GM20431 (cell line): ENCODE data around the gene NES.

Source experiments
- in situ Hi-C: fragments of 300-500 bp; cut with MseI, MboI; formaldehyde crosslinking; loops from one replicate; pipeline ENCODE4 v1.15.0; 2020; ENCODE audit warnings: low sequenced_read_pairs; ENCODE audit not compliant: unreplicated experiment

Gene NES

GRCh38 chr1:156676820-156677615, at the start of gene NES:
Gene NES (minus strand): TSS chr1:156677407. CDS start chr1:156677264, 143 bp downstream.
- in situ Hi-C loops: no loop called here

- in situ Hi-C loops: no loop called here
Measured at GRCh38 chr1:156726549-156727226, 49.5 kb upstream of the NES start.

GRCh38 chr1:156725683-156726280, 48.6 kb upstream of the NES start:
- in situ Hi-C loops: no loop called here

- in situ Hi-C loops: no loop called here
Measured at GRCh38 chr1:156721535-156721934, 44.3 kb upstream of the NES start.

GRCh38 chr1:156721131-156721530, 43.9 kb upstream of the NES start:
- in situ Hi-C loops: no loop called here

GRCh38 chr1:156717351-156717750, 40.1 kb upstream of the NES start:
- in situ Hi-C loops: no loop called here

GRCh38 chr1:156714830-156715229, 37.6 kb upstream of the NES start:
- in situ Hi-C loops: no loop called here

- in situ Hi-C loops: no loop called here
Measured at GRCh38 chr1:156712626-156713025, 35.4 kb upstream of the NES start.

- in situ Hi-C loops: no loop called here
Measured at GRCh38 chr1:156711011-156711817, 34.0 kb upstream of the NES start.

GRCh38 chr1:156709757-156710489, 32.7 kb upstream of the NES start:
- in situ Hi-C loops: no loop called here

GRCh38 chr1:156709031-156709430, 31.8 kb upstream of the NES start:
- in situ Hi-C loops: no loop called here

- in situ Hi-C loops: no loop called here
Measured at GRCh38 chr1:156708218-156708661, 31.0 kb upstream of the NES start.

GRCh38 chr1:156707417-156708217, 30.4 kb upstream of the NES start:
- in situ Hi-C loops: no loop called here

GRCh38 chr1:156706657-156707416, 29.6 kb upstream of the NES start:
- in situ Hi-C loops: no loop called here

- in situ Hi-C loops: no loop called here
Measured at GRCh38 chr1:156705918-156706656, 28.9 kb upstream of the NES start.

- in situ Hi-C loops: no loop called here
Measured at GRCh38 chr1:156705321-156705917, 28.2 kb upstream of the NES start, which contains the start of gene CRABP2. Gene CRABP2 (minus strand): TSS chr1:156705583. CDS start chr1:156705446, 137 bp downstream.

- in situ Hi-C loops: no loop called here
Measured at GRCh38 chr1:156704930-156705320, 27.7 kb upstream of the NES start.
